Cardiac muscle cell (in vitro differentiated cells and primary cell): Measurements from ENCODE around the gene ZFPM1. TPM values are rescaled to one million over a fixed set of nuclear protein-coding genes. Genes with fewer than 3 reads are reported as not detected.

Experiments used
- DNase-seq, 2 donors: peaks; one replicate each; pipeline versions ENCODE4 v3.0.0 to v3.0.0-alpha.2; 2010 to 2017; ENCODE audit warnings: low read depth in 1 of 2, low spot score in 1 of 2
- H3K27ac ChIP-seq: fragments of 200-600 bp; sonication (generic); 2 replicates; pipeline ENCODE4 v1.5.1; 2016
- H3K27me3 ChIP-seq: fragments of 200-600 bp; sonication (generic); 2 replicates; pipeline ENCODE4 v1.6.0; 2016; ENCODE audit warnings: control low read depth
- H3K36me3 ChIP-seq: fragments of 200-600 bp; sonication (generic); 2 replicates; pipeline ENCODE4 v1.5.1; 2016; ENCODE audit warnings: control low read depth
- H3K4me1 ChIP-seq: fragments of 200-600 bp; sonication (generic); 2 replicates; pipeline ENCODE4 v1.8.1; 2017; ENCODE audit warnings: low read depth, mild to moderate bottlenecking, mixed run types
- H3K4me3 ChIP-seq: fragments of 200-600 bp; sonication (generic); 2 replicates; pipeline ENCODE4 v1.5.1; 2016; ENCODE audit warnings: mild to moderate bottlenecking
- H3K9me3 ChIP-seq: fragments of 200-600 bp; sonication (generic); 2 replicates; pipeline ENCODE4 v1.5.1; 2017; ENCODE audit warnings: low read depth, mild to moderate bottlenecking, control low read depth
- CTCF ChIP-seq: IDR thresholded peaks from 2 replicates; pipeline ENCODE4 v1.5.1; 2012; ENCODE audit warnings: low read depth, mild to moderate bottlenecking, low read length
- polyA plus RNA-seq: library from polyadenylated mRNA; unstranded; fragments of >200 nt; fragmentation: Nextera tagmentation; extraction: Ambion mirVana; gene quantifications from 2 replicates; pipeline ENCODE4 v1.2.1, GENCODE V29; 2016
- total RNA-seq: library from RNA; depleted of rRNA; stranded (reverse); fragments of >200 nt; gene quantifications from 2 replicates; pipeline ENCODE4 v1.2.3, GENCODE V29; 2016

ZFPM1 gene
- total and polyA plus RNA-seq, 2 experiments from 2014 or later = 7.6 to 9.4 TPM

DNA sequence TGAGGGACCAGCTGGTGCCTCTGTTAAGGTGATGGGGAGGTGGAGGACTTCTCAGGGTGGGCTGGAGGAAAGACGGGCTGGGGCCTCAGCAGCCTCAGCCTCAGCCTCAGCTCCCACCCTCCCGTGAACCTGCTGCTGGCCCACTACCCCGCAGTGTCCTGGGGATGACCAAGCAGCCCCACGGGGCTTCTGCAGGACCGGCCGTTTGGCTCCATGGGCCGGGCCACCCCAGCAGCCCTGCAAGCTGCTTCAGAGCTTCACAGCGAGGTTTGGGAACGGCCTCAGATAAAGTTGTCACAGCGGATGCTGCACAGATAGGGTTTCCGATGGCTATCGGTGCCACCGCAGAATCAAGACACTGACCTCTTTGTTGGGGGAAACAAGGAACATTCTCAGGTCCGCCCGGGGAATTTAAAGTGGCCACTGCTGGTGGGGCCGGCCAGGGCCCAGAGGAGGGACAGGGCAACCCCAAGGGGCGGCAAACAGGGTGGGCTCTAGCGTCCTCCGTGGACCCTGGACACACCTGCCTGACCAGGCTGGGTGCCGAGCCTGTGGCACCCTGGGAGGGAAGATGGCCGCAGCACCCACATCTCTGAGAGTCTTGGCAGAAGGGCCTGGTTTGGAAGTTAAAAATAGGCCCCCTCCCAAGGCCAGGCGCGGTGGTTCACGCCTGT, 69.3 kb downstream of the ZFPM1 start:
- no peak for DNase-seq
- Histone ChIP-seq H3K36me3 (no peaks in the 10 kb centered on the region), H3K9me3 (no peaks in the 10 kb centered on the region), H3K4me1 (no peaks in the 10 kb centered on the region), H3K27me3 (no peaks in the 10 kb centered on the region), H3K4me3 (no peak overlapping the region), H3K27ac (peak overlapping the region; percentile 52)
- no peak for TF ChIP-seq CTCF

GRCh38 chr16:88523309-88524161, 70.5 kb downstream of the ZFPM1 start:
- DNase-seq = no peak
- Histone ChIP-seq H3K4me1 (no peaks in the 10 kb centered on the region), H3K9me3 (no peaks in the 10 kb centered on the region), H3K27me3 (no peaks in the 10 kb centered on the region), H3K36me3 (no peaks in the 10 kb centered on the region), H3K4me3 (no peak overlapping the region), H3K27ac (no peak overlapping the region)
- TF ChIP-seq CTCF = no peak

DNA sequence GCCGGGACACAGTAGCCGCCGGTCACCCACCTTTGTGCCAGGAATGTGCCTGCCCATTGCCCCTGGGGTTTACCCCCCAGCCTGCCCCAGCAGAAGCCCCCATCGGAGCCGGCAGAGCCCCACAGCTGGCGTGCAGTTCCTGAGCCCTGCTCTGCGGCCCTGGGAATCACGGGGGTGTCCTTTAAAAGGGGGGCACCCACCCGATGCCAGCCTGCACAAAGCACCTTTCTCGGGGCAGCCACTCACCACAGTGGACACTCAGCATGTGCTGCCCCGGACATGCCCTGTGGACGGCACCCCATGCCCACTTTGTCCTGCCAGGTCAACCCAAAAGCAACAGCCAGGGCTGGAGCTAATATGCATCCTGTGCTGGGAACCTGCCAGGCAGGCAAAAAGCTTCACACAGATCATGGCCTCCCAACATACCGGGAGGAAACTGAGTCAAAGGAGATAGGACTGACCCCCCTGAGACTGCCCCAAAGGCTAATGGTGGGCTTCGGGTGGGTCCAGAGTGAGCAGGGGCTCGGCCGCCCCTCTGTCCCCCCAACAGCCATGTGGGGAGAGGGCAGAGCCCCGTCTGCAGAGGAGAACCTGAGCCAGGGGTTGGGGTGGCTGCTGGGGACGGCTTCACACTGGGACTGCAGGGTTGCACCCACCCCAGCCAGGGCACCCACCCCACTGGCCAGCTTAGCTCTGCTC, 71.3 kb downstream of the ZFPM1 start:
- no peak for DNase-seq
- Histone ChIP-seq H3K4me1 (peaks cover under 1% of the 10 kb centered on the region), H3K9me3 (no peaks in the 10 kb centered on the region), H3K27ac (no peak overlapping the region), H3K36me3 (no peaks in the 10 kb centered on the region), H3K4me3 (no peak overlapping the region), H3K27me3 (no peaks in the 10 kb centered on the region)
- no peak for TF ChIP-seq CTCF

DNA sequence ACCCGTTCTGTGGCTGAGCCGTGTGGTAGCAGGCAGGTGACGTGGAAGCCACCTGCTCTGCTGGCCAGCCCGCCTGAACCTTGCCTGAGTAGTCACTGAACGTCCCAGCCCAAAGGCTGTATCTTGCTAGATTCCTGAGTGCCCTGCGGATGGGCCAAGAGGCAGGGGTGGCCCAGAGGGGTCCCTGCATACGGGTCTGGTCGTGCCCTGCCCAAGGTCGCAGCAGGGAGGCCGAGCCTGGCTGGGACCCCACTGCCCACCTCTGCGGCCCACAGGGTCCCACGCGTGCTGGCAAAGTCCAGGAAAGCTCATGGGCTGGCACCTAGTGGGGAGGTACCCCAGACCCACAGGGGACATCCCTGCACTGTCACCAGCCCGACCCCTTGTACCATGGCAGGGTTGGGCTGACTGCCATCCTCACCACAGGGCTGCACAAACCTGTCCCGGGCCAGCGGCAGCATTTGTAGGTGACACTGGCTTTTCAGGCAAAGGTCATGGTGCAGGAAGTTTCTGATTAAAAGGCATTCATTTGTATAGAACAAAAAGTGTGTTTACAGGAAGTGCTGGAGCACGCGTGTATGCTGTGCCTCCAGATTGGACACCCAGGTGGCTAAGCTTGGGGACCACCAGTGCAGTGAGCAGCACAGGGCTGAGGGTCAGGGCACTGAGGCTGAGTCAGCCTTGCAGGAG, 72.0 kb downstream of the ZFPM1 start:
- Histone ChIP-seq H3K9me3 (no peaks in the 10 kb centered on the region), H3K4me3 (no peak overlapping the region), H3K27me3 (no peaks in the 10 kb centered on the region), H3K36me3 (no peaks in the 10 kb centered on the region), H3K4me1 (peaks cover 6% of the 10 kb centered on the region), H3K27ac (no peak overlapping the region)
- no peak for DNase-seq
- TF ChIP-seq CTCF = no peak

DNA sequence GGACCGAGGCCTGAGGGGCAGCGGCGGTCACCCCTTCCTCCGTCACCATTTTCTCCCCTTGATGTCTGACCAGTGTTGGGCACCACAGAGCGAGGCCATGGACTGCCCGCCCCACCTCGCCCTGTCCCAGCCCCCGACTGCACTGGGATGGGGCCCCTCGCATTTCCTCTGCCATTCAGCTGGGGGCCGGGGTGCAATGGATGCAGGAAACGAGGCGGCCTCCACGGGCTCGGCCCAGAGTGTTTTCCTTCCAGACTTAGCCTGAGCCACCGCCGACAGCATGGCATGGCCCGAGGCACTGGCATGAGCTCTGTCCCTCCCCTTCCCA, 72.5 kb downstream of the ZFPM1 start:
- Histone ChIP-seq H3K4me1 (peaks cover 11% of the 10 kb centered on the region), H3K4me3 (no peak overlapping the region), H3K27ac (no peak overlapping the region), H3K9me3 (no peaks in the 10 kb centered on the region), H3K36me3 (no peaks in the 10 kb centered on the region), H3K27me3 (no peaks in the 10 kb centered on the region)
- DNase-seq = no peak
- no peak for TF ChIP-seq CTCF
